GM12878 (cell line): ENCODE data around the gene GSE1. TPM values are rescaled to one million over a fixed set of nuclear protein-coding genes. Genes with fewer than 3 reads are reported as not detected.

ENCODE experiments used
- ATAC-seq: fragments of 200-7000 bp; cut with Tn5 transposase; 3 replicates; pipeline ENCODE4 v1.9.1; 2020; ENCODE audit warnings: mild to moderate bottlenecking, moderate library complexity
- BruUV-seq: library from RNA; stranded (reverse); fragments of 400-500 nt; replicated peaks from 2 replicates; lab custom pipeline; 2021; lab: Mats Ljungman, UMichigan
- CTCF ChIA-PET: fragments of 300-600 bp; sonication (Branson Sonifier 250); formaldehyde crosslinking; extraction: SDS; loops from one replicate; lab custom pipeline; 2021; ENCODE audit warnings: inconsistent platforms; lab: Yijun Ruan, JAX
- POLR2A ChIA-PET: fragments of 350-600 bp; formaldehyde crosslinking; extraction: SDS; loops from one replicate; lab custom pipeline; 2021; ENCODE audit warnings: inconsistent platforms; lab: Charles Lee
- RAD21 ChIA-PET: fragments of 300-600 bp; sonication (Branson Sonifier 250); formaldehyde crosslinking; loops from one replicate; lab custom pipeline; 2023; ENCODE audit warnings: antibody characterized with exemption; ENCODE audit not compliant: unreplicated experiment; lab: Charles Lee
- SMC1A ChIA-PET: fragments of 300-600 bp; sonication (Branson Sonifier 250); formaldehyde crosslinking; loops from one replicate; lab custom pipeline; 2023; ENCODE audit not compliant: unreplicated experiment, uncharacterized antibody; lab: Charles Lee
- DNase-seq: peaks from one replicate; pipeline ENCODE4 v3.0.0-alpha.2; 2011; ENCODE audit warnings: low read depth, low spot score
- FAIRE-seq: peaks from 3 replicates; lab custom pipeline; 2011; peaks lifted over from hg19 to GRCh38; lab: Jason Lieb, UNC
- H2AFZ ChIP-seq: 2 replicates; pipeline ENCODE4 v1.6.0; 2011; ENCODE audit warnings: low read depth, low read length, control low read depth; ENCODE audit not compliant: control insufficient read depth
- H3K27ac ChIP-seq: 2 replicates; pipeline ENCODE4 v1.5.1; 2011; ENCODE audit warnings: control low read depth; ENCODE audit not compliant: control insufficient read depth, insufficient read depth
- H3K27me3 ChIP-seq, 2 experiments: replicated peaks in 1 of 2; 2 replicates each; pipeline versions ENCODE4 v1.6.0 to v1.6.1; 2011; ENCODE audit warnings: low read length in 1 of 2; ENCODE audit not compliant: control insufficient read depth in 2 of 2, insufficient read depth in 2 of 2
- H3K36me3 ChIP-seq, 2 experiments: 2 replicates each; pipeline ENCODE4 v1.5.1; 2011; ENCODE audit warnings: low read length in 1 of 2; ENCODE audit not compliant: control insufficient read depth in 2 of 2, insufficient read depth in 2 of 2
- H3K4me1 ChIP-seq: 2 replicates; pipeline ENCODE4 v1.6.1; 2011; ENCODE audit warnings: mild to moderate bottlenecking, low read length, moderate library complexity, mixed read lengths; ENCODE audit not compliant: control insufficient read depth, insufficient read depth
- H3K4me2 ChIP-seq: 2 replicates; pipeline ENCODE4 v1.6.0; 2011; ENCODE audit warnings: control low read depth; ENCODE audit not compliant: control insufficient read depth, insufficient read depth
- H3K4me3 ChIP-seq: fragments of 200-600 bp; sonication (generic); 2 replicates; pipeline ENCODE4 v1.5.1; 2016
- H3K79me2 ChIP-seq: 2 replicates; pipeline ENCODE4 v1.6.0; 2011; ENCODE audit warnings: low read length; ENCODE audit not compliant: control insufficient read depth, insufficient read depth
- H3K9ac ChIP-seq: 2 replicates; pipeline ENCODE4 v1.8.0; 2011; ENCODE audit warnings: low read length, control low read depth, mixed read lengths; ENCODE audit not compliant: control insufficient read depth, insufficient read depth
- H3K9me3 ChIP-seq: replicated peaks from 3 replicates; pipeline ENCODE4 v1.5.1; 2011; ENCODE audit warnings: mild to moderate bottlenecking, low read length; ENCODE audit not compliant: control insufficient read depth, insufficient read depth
- H4K20me1 ChIP-seq: 2 replicates; pipeline ENCODE4 v1.6.0; 2011; ENCODE audit not compliant: control insufficient read depth, insufficient read depth
- BMI1 ChIP-seq: fragments of 450-650 bp; IDR thresholded peaks from 2 replicates; pipeline ENCODE4 v1.6.1; 2016; ENCODE audit warnings: mild to moderate bottlenecking, moderate library complexity, borderline replicate concordance
- ESRRA ChIP-seq: IDR thresholded peaks from 2 replicates; pipeline ENCODE4 v1.6.1; 2012; ENCODE audit warnings: mild to moderate bottlenecking, low read length, improper control_type of control experiment
- MTA2 ChIP-seq: fragments of 450-650 bp; IDR thresholded peaks from 2 replicates; pipeline ENCODE4 v1.6.1; 2016; ENCODE audit warnings: low read depth, mild to moderate bottlenecking, moderate library complexity
- MTA3 ChIP-seq: IDR thresholded peaks from 2 replicates; pipeline ENCODE4 v1.6.1; 2012; ENCODE audit warnings: low read length, inconsistent platforms, borderline replicate concordance
- MYC ChIP-seq: IDR thresholded peaks from 2 replicates; pipeline ENCODE4 v1.6.1; 2011; ENCODE audit warnings: mild to moderate bottlenecking, low read length, moderate library complexity, inconsistent platforms; ENCODE audit not compliant: insufficient read depth, insufficient replicate concordance, insufficient read length, severe bottlenecking
- RCOR1 ChIP-seq: conservative IDR thresholded peaks from 2 replicates; pipeline ENCODE4 v1.6.1; 2012; ENCODE audit warnings: low read depth, low read length, improper control_type of control experiment
- RELA ChIP-seq: fragments of 450-650 bp; IDR thresholded peaks from 2 replicates; pipeline ENCODE4 v1.8.0; 2014; ENCODE audit warnings: borderline replicate concordance; ENCODE audit not compliant: partially characterized antibody
- RFX5 ChIP-seq: IDR thresholded peaks from 2 replicates; pipeline ENCODE4 v1.6.1; 2011; ENCODE audit warnings: low read depth, low read length, improper control_type of control experiment
- SREBF1 ChIP-seq: IDR thresholded peaks from 2 replicates; pipeline ENCODE4 v1.6.1; 2012; ENCODE audit warnings: mild to moderate bottlenecking, low read length
- TCF3 ChIP-seq: IDR thresholded peaks from 2 replicates; pipeline ENCODE4 v1.6.1; 2012; ENCODE audit warnings: low read depth, mild to moderate bottlenecking, low read length, borderline replicate concordance; ENCODE audit not compliant: insufficient read depth
- WRNIP1 ChIP-seq: IDR thresholded peaks from 2 replicates; pipeline ENCODE4 v1.6.1; 2011; ENCODE audit warnings: low read depth, low read length, improper control_type of control experiment, borderline replicate concordance
- YY1 ChIP-seq: IDR thresholded peaks from 2 replicates; pipeline ENCODE4 v1.6.1; 2011; ENCODE audit warnings: low read depth, mild to moderate bottlenecking, low read length
- WGBS: methylation state at CpG from one replicate; pipeline ENCODE4 v1.1.6; 2016; ENCODE audit warnings: low lambda C conversion rate; ENCODE audit not compliant: insufficient replicate concordance, insufficient coverage; ENCODE audit errors: missing lambda C conversion rate; 5-methylcytosine and 5-hydroxymethylcytosine counted together
- in situ Hi-C: fragments of 300-500 bp; cut with MboI; formaldehyde crosslinking; loops from 9 replicates; pipeline ENCODE4 v1.14.3; 2018; ENCODE audit warnings: mixed read lengths
- intact Hi-C: fragments of 100-400 bp; cut with micrococcal nuclease; formaldehyde crosslinking; loops from one replicate; pipeline ENCODE4 v1.14.2; 2022; ENCODE audit not compliant: unreplicated experiment
- polyA plus RNA-seq, 11 experiments: library from polyadenylated mRNA; depleted of rRNA in 4 of 11; unstranded in 6 of 11; stranded (reverse) in 5 of 11; fragments of >200 nt; fragmentation: Nextera tagmentation in 4 of 11; fragmentation: Illumina TruSeq in 1 of 11; extraction: Ambion mirVana in 4 of 11; extraction: Trizol in 1 of 11; gene quantifications; 1 replicate in 1 of 11; 2 replicates in 10 of 11; pipeline versions ENCODE4 v1.2.1 to v1.2.3, GENCODE V29; 2011 to 2016; ENCODE audit warnings: inconsistent platforms in 2 of 11, missing spikeins in 2 of 11, low read depth in 1 of 11
- total RNA-seq, 4 experiments: library from RNA; depleted of rRNA in 3 of 4; stranded (reverse); fragments of >200 nt in 3 of 4; fragmentation: Illumina TruSeq in 1 of 4; extraction: Trizol in 1 of 4; gene quantifications; 2 replicates each; pipeline versions ENCODE4 v1.2.1 to v1.2.3, GENCODE V29; 2013 to 2021
- TF ChIP-seq, protein P1 (sequence below): IDR thresholded peaks from 2 replicates; pipeline ENCODE4 v1.6.1; 2011; ENCODE audit warnings: low read depth, mild to moderate bottlenecking, low read length, moderate library complexity, borderline replicate concordance; ENCODE audit errors: extremely low read depth
- TF ChIP-seq, protein P2 (sequence below): IDR thresholded peaks from 2 replicates; pipeline ENCODE4 v1.6.1; 2011; ENCODE audit warnings: borderline replicate concordance, low read depth, mild to moderate bottlenecking, moderate library complexity, low read length; ENCODE audit not compliant: insufficient read depth, poor library complexity, severe bottlenecking
- TF ChIP-seq, protein P3 (sequence below): IDR thresholded peaks from 2 replicates; pipeline ENCODE4 v1.6.1; 2012; ENCODE audit warnings: low read depth, low read length, improper control_type of control experiment
- TF ChIP-seq, protein P4 (sequence below): fragments of 450-650 bp; IDR thresholded peaks from 2 replicates; pipeline ENCODE4 v1.6.1; 2018; ENCODE audit warnings: borderline replicate concordance, mild to moderate bottlenecking; ENCODE audit not compliant: partially characterized antibody

Gene GSE1
- total and polyA plus RNA-seq, 10 of the 15 experiments (the other 5 are each of a cell fraction or from before 2014, with no cell fraction given), result 4.6 to 58.7 (median 18.2) TPM

DNA sequence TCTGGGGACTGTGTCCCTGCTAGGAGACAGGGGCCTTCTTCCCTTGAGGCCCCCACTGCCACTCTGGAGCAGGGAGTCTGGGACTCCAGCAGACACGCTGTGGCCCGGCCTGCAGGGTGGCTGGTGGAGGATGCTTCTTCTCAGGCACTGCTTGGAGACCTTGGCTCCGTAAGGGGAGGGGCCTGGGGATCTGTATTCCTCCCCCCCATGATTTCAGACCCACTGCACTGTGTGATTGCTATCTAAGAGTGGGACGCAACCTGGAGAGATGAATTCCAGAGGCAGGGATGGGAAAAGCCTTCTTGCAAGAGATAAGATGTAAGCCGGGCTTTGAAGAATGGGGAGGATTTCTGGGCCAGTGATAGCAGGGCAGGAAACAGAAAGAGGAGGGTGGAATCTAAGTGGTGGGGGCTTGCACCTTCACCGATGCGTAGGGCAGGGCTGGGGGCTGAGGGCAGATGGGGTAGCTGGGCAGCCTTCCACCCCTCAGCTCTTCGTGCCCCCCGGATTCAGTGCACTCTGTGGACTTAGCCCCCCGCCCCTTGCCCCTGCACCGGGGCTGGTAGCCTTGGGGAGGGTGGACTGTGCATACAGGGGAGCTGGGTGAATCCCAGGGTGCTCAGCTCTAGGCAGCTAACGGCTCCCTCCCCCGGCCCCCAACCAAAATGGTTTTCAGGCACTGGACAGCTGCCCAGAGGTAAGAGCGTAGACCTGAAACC is 5.2 kb upstream of the GSE1 start (continued):
- TF ChIP-seq, protein P1, sequence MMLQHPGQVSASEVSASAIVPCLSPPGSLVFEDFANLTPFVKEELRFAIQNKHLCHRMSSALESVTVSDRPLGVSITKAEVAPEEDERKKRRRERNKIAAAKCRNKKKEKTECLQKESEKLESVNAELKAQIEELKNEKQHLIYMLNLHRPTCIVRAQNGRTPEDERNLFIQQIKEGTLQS, result no peak
- TF ChIP-seq, protein P2, sequence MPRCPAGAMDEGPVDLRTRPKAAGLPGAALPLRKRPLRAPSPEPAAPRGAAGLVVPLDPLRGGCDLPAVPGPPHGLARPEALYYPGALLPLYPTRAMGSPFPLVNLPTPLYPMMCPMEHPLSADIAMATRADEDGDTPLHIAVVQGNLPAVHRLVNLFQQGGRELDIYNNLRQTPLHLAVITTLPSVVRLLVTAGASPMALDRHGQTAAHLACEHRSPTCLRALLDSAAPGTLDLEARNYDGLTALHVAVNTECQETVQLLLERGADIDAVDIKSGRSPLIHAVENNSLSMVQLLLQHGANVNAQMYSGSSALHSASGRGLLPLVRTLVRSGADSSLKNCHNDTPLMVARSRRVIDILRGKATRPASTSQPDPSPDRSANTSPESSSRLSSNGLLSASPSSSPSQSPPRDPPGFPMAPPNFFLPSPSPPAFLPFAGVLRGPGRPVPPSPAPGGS, result no peak
- TF ChIP-seq BMI1, result no peak
- no peak for TF ChIP-seq SREBF1
- TF ChIP-seq MTA2, result no peak
- no peak for TF ChIP-seq WRNIP1

DNA sequence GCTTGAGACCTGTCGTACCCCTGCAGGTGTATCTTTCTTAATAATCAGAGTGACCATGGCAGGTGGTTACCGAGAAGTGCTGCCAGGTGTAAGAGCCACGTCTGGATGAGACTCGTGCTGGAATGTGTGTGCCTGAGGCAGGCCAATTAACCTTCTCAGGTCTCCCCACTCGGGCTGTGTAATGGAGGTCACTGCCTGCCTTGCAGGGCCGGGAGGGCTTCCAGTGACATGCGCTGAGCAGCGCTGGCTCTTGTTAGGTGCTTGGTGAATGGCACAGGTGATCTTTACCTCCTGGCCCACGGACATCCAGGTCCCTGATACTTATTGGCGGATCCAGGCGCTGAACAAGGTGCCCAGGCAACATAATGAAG is 4.6 kb upstream of the GSE1 start:
- ChIA-PET SMC1A (interaction anchor here (1.0 to 3.1 kb wide), 5 partner anchors 39 to 187 kb away, joined by 4 to 18 read pairs (median 4); no protein-coding TSS in a partner anchor), CTCF (interaction anchor here (1.0 to 5.3 kb wide), 4 partner anchors 50 to 120 kb away, joined by 3 to 47 read pairs (median 6); no protein-coding TSS in a partner anchor), POLR2A (no interaction called here), RAD21 (interaction anchor here (1.0 to 2.2 kb wide), 2 partner anchors 55 to 118 kb away, joined by 5 to 12 read pairs; no protein-coding TSS in a partner anchor)
- no TSS peak for BruUV-seq
- H3K4me2 ChIP-seq, result no peak overlapping the region
- no peaks in the 10 kb centered on the region for H3K9me3 ChIP-seq
- peaks cover 33% of the 10 kb centered on the region for H3K79me2 ChIP-seq
- ATAC-seq (no peak), DNase-seq (no peak), FAIRE-seq (no peak)
- no peak overlapping the region for H2AFZ ChIP-seq
- H3K27me3 ChIP-seq, result no peaks in the 10 kb centered on the region
- in situ Hi-C loops (loop anchor here (5.0 to 25.0 kb wide), 2 partner anchors 116 to 171 kb away; no protein-coding TSS in a partner anchor), intact Hi-C loops (no loop called here)
- peaks cover 23% of the 10 kb centered on the region for H3K4me1 ChIP-seq
- WGBS, result 83% methylated on average over 10 of the region's 11 CpGs
- H3K9ac ChIP-seq, result no peak overlapping the region
- peaks cover 0 to 5% of the 10 kb centered on the region in 2 experiments; a peak in 2 of 4 replicates for H3K36me3 ChIP-seq
- H3K27ac ChIP-seq, result no peak overlapping the region
- H4K20me1 ChIP-seq, result peaks cover 17% of the 10 kb centered on the region
- no peak overlapping the region for H3K4me3 ChIP-seq
- TF ChIP-seq, protein P3, sequence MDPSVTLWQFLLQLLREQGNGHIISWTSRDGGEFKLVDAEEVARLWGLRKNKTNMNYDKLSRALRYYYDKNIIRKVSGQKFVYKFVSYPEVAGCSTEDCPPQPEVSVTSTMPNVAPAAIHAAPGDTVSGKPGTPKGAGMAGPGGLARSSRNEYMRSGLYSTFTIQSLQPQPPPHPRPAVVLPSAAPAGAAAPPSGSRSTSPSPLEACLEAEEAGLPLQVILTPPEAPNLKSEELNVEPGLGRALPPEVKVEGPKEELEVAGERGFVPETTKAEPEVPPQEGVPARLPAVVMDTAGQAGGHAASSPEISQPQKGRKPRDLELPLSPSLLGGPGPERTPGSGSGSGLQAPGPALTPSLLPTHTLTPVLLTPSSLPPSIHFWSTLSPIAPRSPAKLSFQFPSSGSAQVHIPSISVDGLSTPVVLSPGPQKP, result no peak
- TF ChIP-seq TCF3, result no peak
- no peak for TF ChIP-seq YY1
- no peak for TF ChIP-seq MTA3
- TF ChIP-seq RELA, result no peak
- TF ChIP-seq ESRRA, result no peak
- TF ChIP-seq, protein P4, sequence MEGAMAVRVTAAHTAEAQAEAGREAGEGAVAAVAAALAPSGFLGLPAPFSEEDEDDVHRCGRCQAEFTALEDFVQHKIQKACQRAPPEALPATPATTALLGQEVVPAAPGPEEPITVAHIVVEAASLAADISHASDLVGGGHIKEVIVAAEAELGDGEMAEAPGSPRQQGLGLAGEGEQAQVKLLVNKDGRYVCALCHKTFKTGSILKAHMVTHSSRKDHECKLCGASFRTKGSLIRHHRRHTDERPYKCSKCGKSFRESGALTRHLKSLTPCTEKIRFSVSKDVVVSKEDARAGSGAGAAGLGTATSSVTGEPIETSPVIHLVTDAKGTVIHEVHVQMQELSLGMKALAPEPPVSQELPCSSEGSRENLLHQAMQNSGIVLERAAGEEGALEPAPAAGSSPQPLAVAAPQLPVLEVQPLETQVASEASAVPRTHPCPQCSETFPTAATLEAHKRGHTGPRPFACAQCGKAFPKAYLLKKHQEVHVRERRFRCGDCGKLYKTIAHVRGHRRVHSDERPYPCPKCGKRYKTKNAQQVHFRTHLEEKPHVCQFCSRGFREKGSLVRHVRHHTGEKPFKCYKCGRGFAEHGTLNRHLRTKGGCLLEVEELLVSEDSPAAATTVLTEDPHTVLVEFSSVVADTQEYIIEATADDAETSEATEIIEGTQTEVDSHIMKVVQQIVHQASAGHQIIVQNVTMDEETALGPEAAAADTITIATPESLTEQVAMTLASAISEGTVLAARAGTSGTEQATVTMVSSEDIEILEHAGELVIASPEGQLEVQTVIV, result no peak
- no peak for TF ChIP-seq MYC
- TF ChIP-seq RFX5, result no peak
- TF ChIP-seq RCOR1, result no peak
